ENCODE measurements around the gene ATP6V0D1.
"Not testable (repeated sequence)": the region's sequence is repeated elsewhere in the genome, so short reads cannot be mapped to it uniquely, and the experiment has no call there.

ATP6V0D1 gene

GRCh38 chr16:67504031-67505021 is 23.4 kb upstream of the ATP6V0D1 start:
- DNase-seq (ENCODE audit: low read depth): no peak

GRCh38 chr16:67499106-67499505 is 18.1 kb upstream of the ATP6V0D1 start:
- DNase-seq (ENCODE audit: low read depth): no peak

DNA sequence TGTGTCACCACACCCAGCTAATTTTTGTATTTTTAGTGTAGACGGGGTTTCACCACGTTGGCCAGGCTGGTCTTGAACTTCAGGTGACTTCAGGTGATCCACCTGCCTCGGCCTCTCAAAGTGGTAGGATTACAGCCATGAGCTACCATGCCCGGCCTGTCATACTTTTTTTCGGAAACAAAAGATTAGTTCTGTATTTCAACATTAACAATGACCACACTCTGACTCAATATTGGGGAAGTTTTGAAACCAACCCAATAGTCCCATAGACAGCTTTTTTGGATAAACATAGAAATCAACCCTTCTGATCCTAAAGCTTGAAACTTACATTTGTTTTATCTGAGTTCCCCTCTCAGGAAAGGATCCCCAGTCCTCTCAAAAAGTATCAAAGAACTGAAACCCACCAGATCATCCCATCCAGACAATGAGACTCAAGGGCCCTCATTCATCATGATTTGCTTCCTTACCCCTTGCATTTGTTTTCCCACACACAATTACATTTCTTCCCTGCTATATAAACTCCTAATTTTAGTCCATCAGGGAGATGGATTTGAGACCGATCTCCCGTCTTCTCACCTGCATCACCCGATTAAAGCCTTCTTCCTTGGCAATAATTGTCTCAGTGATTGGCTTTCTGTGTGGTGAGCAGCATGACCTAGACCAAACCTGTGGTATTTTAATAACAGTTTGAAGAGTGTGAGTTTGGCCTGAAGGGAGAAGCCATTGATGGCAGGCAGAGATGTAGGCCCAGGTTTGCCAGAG is 9.6 kb upstream of the ATP6V0D1 start:
- no peak for DNase-seq (ENCODE audit: low read depth)

GRCh38 chr16:67489401-67490083 is 8.6 kb upstream of the ATP6V0D1 start:
- no peak for DNase-seq (ENCODE audit: low read depth)

DNA sequence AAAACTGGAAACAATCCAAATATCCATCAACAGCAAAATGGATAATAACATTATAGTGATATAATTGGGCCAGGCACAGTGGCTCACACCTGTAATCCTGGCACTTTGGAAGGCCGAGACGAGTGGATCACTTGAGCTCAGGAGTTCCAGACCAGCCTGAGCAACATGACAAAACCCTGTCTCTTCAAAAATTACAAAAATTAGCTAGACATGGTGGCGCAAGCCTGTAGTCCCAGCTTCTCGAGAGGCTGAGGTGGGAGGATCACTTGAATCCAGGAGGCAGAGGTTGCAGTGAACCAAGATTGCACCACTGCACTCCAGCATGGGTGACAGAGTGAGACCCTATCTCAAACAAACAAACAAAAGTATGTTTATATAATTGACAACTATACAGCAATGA is 6.6 kb upstream of the ATP6V0D1 start:
- not testable (repeated sequence) for DNase-seq (ENCODE audit: low read depth)

GRCh38 chr16:67486805-67487204 is 5.8 kb upstream of the ATP6V0D1 start:
- no peak for DNase-seq (ENCODE audit: low read depth)

DNA sequence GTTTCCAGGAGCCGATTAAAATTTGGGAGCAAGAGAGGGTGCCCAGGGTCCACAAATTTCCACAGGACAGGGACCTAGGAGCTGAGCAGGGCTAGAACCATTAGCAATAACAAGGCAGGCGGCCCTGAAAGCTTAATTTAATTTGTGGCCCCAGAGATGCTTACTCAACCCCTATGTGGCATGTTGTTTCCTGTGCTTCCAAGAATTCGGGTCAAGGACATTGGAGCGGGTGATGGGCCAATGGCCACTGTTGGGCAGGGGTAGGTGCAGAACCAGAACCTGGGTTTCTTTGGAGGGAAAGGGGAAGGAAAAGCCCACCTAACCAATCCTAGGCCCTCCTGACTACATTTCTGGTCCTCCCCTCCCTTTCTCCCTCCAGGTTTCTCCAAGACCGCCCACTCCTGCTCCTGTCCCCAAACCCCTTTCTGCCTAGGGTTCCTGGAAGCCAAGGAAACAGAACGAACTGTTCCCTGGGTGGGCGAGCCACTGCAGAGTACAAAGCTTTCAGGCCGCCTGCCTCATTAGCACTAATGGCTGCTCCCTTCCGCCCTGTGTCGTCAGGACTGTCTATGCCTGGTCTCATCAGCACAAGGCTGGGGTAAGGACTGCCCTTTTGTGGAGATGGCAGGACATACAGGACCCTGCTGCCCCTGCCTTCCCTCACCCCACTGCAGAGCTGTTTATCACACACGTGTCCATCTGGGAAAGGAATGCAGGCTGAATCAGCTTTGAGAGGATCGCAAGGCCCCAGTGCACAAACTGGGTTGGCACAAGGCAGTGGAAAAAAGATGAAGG is 3.0 kb upstream of the ATP6V0D1 start:
- no peak for DNase-seq (ENCODE audit: low read depth)

- no peak for DNase-seq (ENCODE audit: low read depth)
Measured at GRCh38 chr16:67483150-67483549, 2.2 kb upstream of the ATP6V0D1 start, which contains the start of gene AGRP. TSS of gene AGRP (minus strand) at chr16:67483547. CDS start at chr16:67483398, 149 bp downstream.

- no peak for DNase-seq (ENCODE audit: low read depth)
Measured at GRCh38 chr16:67482233-67482924, 1.4 kb upstream of the ATP6V0D1 start.

- peak; percentile 26 for DNase-seq (ENCODE audit: low read depth)
Measured at GRCh38 chr16:67481561-67482232, 740 bp upstream of the ATP6V0D1 start.

DNA sequence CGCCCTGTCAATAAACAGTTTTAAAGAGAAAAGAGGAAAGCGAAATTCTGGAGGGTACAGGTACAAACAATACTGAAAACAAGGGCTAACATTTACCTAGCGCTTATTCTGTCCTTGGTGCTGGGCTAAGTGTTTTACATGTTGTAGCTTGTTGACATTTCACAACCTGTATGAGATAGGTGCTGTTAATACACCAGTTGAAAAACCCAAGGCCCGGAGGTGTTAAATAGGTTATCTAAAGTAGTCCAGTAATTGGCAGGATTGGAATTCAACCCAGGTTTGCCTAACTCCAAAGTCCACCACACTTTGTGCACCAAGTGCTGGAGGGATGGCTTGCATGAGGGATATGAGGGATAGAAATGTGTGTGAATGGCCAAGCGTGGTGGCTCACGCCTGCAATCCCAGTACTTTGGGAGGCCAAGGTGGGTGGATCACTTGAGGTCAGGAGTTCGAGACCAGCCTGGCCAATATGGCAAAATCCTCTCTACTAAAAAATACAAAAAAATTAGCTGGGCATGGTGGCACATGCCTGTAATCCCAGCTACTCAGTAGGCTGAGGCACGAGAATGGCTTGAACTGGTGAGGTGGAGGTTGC is 2.9 kb downstream of the ATP6V0D1 start:
- DNase-seq (ENCODE audit: low read depth): no peak

DNA sequence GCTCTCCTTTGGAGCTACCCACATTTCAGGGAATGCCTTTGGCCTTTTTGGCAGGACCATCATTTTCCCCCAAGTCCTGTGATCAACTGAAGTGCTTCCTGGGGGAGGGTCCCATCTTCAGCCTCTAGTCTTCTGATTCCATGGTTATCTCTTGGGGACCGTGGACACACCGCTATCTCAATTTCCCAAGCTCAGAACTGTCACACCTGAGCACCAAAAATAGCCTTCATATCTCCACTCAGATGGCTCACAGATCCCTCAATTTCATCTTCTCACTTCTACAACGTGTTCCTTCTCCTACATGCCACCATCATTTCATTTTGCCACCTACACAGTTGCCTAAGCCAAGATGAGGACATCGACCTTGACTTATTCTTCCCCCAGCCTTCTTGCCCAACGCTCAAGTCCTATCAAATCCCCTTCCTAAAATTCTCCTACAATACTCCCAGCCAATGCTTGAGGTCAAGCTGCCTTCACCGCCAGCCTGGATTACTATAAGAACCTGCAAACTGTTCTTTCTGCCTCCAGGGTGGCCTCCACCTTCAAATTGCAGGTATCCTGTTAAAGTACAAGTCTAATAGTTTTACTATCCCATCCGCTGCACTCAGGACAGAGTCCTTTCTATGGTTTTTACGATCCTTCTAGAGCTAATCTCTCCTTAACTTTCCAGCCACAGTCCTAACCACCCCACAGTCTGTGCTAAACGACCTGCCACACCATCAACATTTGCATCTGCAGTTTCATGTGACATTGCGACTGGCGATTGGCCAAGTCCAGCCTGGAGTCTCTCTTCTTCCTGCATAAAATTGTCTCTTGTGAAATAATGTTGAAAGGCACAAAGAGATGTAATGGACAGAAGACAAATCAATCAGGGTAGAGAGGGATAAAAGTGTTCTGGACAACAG is 6.2 kb downstream of the ATP6V0D1 start:
- no peak for DNase-seq (ENCODE audit: low read depth)

- no peak for DNase-seq (ENCODE audit: low read depth)
Measured at GRCh38 chr16:67471758-67472384, 9.1 kb downstream of the ATP6V0D1 start.

- no peak for DNase-seq (ENCODE audit: low read depth)
Measured at GRCh38 chr16:67470359-67470758, 10.6 kb downstream of the ATP6V0D1 start.

DNA sequence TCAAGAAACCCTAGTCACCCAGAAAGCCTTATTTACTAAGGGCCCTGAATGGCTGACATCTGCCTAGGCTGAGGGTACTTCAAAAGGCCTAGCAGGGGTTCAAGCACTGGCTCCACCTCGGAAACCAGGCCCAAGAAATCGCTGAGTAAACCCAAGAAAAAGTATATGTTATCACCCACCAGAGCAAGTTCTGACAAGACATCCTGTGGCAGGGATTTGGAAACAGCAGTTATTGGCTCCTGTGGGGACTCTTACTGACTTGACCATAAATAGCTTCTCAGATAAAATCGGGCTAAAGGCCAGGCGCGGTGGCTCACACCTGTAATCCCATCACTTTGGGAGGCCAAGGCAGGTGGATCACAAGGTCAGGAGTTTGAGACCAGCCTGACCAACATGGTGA is 12.2 kb downstream of the ATP6V0D1 start:
- DNase-seq (ENCODE audit: low read depth): no peak

- no peak for DNase-seq (ENCODE audit: low read depth)
Measured at GRCh38 chr16:67466581-67466980, 14.4 kb downstream of the ATP6V0D1 start.

- no peak for DNase-seq (ENCODE audit: low read depth)
Measured at GRCh38 chr16:67464565-67464964, 16.4 kb downstream of the ATP6V0D1 start.

DNA sequence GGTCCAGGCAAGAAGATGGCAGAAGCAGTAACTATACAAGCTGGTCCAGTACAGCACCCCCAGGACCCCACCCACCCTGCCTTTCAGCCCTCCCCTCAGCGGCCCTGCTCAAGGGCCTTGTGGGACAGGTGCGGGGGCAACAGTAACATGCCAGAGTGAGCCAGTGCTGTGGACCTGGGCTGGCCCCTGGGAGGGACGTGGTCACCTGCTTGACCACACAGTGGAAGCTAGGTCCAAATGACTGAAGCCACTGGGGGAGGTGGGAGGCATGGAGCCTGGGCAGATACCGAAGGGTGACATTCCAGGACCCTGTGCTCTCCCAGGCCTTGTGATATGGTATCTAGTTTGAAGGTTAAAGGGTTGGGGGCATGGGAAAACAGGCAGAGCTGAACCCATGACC is 17.3 kb downstream of the ATP6V0D1 start:
- DNase-seq (ENCODE audit: low read depth): no peak

Data from stimulated activated CD8-positive, alpha-beta memory T cell treated with anti-CD3 and anti-CD28 coated beads, Interleukin-4, amount 100 ng/mL, for 24 hours (primary cell).